HG03108 (cell line): ENCODE measurements around the gene PAX4.
"Not testable (repeated sequence)": the region's sequence is repeated elsewhere in the genome, so short reads cannot be mapped to it uniquely, and the experiment has no call there.

Experiments
- ATAC-seq: cut with Tn5 transposase; IDR thresholded peaks from one replicate; pipeline ENCODE4 v1.9.1; 2021; ENCODE audit warnings: moderate library complexity; ENCODE audit not compliant: unreplicated experiment

The PAX4 gene

GRCh38 chr7:127586346-127586745 is 31.6 kb downstream of the PAX4 start:
- ATAC-seq: no peak

GRCh38 chr7:127585044-127585953 is 32.6 kb downstream of the PAX4 start, which contains the start of gene GCC1:
Gene GCC1 (minus strand): TSS chr7:127585596. CDS start chr7:127585182, 414 bp downstream.
- ATAC-seq: peak; percentile 74

GRCh38 chr7:127584648-127585043 is 33.3 kb downstream of the PAX4 start:
- no peak for ATAC-seq

GRCh38 chr7:127582361-127582760 is 35.6 kb downstream of the PAX4 start:
- no peak for ATAC-seq

- no peak for ATAC-seq
Measured at GRCh38 chr7:127581716-127582115, 36.2 kb downstream of the PAX4 start.

- no peak for ATAC-seq
Measured at GRCh38 chr7:127580612-127581011, 37.3 kb downstream of the PAX4 start.

GRCh38 chr7:127578711-127579275 is 39.1 kb downstream of the PAX4 start:
- no peak for ATAC-seq

- ATAC-seq: no peak
Measured at GRCh38 chr7:127578036-127578684, 39.8 kb downstream of the PAX4 start.

- ATAC-seq: no peak
Measured at GRCh38 chr7:127571741-127572505, 46.0 kb downstream of the PAX4 start.

GRCh38 chr7:127568034-127568433 is 49.9 kb downstream of the PAX4 start:
- ATAC-seq: not testable (repeated sequence)

GRCh38 chr7:127566242-127566641 is 51.7 kb downstream of the PAX4 start:
- ATAC-seq: no peak
